ENCODE results near the gene TMED5. TPM values are rescaled to one million over a fixed set of nuclear protein-coding genes. Genes with fewer than 3 reads are reported as not detected.

The TMED5 gene
- total RNA-seq, 1 donor from 2014 or later = 39.1 TPM

DNA sequence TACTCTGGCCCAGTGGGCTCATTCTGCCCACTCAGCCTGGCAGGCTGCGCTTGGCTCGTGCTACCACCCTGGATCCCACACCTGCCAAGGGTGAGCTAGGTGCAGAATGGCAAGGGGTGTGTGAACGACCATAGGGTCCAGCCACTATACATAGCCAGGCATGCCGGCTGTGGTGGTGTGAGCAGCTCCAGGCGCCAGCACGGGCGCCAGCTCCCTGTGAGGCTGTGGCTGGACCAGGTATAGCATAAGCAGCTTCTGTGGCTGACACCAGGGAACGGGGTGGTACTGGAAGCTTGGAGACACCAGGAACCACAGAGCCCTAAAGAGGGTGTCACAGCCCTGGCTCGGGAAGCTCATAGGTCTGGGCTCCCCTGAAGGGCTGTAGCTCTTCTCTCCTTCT lies 18.9 kb upstream of the TMED5 start:
- no peak for DNase-seq (ENCODE audit: low spot score in 2 of 2)
- H3K9me3 ChIP-seq = no peaks in the 10 kb centered on the region
- no peak overlapping the region for H3K4me3 ChIP-seq
- intact Hi-C loops (cut with DNase I) = no loop called here
- peaks cover 0 to 17% of the 10 kb centered on the region in 2 donors for H3K36me3 ChIP-seq
- H3K27ac ChIP-seq = no peak overlapping the region
- no peaks in the 10 kb centered on the region for H3K4me1 ChIP-seq
- no peaks in the 10 kb centered on the region for H3K27me3 ChIP-seq
- TF ChIP-seq, protein P1, sequence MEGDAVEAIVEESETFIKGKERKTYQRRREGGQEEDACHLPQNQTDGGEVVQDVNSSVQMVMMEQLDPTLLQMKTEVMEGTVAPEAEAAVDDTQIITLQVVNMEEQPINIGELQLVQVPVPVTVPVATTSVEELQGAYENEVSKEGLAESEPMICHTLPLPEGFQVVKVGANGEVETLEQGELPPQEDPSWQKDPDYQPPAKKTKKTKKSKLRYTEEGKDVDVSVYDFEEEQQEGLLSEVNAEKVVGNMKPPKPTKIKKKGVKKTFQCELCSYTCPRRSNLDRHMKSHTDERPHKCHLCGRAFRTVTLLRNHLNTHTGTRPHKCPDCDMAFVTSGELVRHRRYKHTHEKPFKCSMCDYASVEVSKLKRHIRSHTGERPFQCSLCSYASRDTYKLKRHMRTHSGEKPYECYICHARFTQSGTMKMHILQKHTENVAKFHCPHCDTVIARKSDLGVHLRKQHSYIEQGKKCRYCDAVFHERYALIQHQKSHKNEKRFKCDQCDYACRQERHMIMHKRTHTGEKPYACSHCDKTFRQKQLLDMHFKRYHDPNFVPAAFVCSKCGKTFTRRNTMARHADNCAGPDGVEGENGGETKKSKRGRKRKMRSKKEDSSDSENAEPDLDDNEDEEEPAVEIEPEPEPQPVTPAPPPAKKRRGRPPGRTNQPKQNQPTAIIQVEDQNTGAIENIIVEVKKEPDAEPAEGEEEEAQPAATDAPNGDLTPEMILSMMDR (IDR thresholded peaks at IDR 0.05) = no peak

DNA sequence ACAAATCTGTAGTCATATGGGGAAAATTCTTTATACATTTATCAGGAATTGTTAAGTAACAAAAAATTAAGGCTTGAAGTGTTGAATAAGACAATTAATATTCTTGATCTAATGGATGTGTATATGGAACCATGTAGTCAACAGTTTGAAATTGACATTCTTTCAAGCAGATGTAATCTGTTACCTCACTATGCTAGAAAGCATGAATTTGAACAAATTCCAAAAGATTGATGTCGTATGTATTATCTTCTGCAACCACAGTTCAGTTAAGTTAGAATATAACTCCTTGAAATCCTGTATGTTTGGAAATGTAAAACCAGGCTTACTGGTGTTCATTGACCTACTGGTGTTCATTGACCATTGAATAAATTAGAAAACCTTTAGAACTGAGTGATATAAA lies 16.4 kb upstream of the TMED5 start:
- DNase-seq (ENCODE audit: low spot score in 2 of 2) = no peak
- no peak overlapping the region for H3K27ac ChIP-seq
- H3K27me3 ChIP-seq = no peaks in the 10 kb centered on the region
- H3K4me1 ChIP-seq = no peaks in the 10 kb centered on the region
- no peaks in the 10 kb centered on the region for H3K9me3 ChIP-seq
- intact Hi-C loops (cut with DNase I) = no loop called here
- TF ChIP-seq, protein P1 (IDR thresholded peaks at IDR 0.05) = no peak
- no peak overlapping the region for H3K4me3 ChIP-seq
- H3K36me3 ChIP-seq = peaks cover 0 to 11% of the 10 kb centered on the region in 2 donors

DNA sequence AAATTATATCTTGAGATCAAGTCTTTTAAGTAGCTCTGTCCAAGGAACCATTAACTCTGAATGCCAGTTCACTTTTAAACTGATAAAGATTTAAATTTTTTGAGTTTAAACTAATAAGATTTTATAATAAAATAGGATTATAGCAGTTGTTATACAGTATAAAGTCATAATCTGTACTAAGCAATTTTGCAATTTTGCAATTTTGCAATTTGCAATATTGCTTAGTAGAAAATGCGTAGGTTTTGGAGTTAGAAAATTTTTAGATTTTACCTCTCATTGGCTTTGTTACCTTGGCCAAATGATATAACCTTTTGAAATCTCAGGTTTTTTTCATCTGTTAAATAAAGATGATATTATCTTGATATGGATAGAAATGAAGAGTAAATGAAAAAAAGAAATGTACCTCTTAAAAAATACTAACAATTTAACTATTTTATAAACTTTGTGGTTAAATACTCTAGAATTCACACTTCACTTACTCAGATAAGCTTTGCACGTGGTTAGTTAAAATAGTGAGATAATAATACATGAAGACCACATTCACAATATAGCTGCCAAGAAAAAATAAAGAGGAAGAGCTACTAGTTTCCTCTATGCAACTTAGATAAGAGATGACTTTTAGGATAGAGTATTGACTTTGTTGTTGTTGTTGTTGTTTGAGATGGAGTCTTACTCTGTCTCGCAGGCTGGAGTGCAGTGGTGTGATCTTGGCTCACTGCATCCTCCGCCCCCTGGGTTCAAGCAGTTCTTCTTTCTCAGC lies 14.2 kb upstream of the TMED5 start:
- intact Hi-C loops (cut with DNase I) = no loop called here

DNA sequence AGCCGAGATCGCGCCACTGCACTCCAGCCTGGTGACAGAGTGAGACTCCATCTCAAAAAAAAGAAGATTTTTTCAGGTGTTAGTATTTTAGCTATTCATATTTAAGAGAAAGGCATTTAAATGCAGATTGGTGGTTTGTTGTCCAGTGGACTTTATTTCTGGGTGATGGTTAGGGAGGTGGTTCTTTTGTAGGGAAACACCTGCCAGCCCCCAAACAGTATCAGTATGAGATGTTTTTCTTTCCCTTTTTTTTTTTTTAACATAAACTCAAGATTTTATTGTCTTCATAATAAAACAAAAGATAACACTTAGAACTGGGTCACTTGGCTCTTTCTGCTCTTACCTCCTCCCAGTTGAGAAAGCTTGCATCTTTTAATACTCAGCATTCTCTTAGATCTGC lies 10.2 kb upstream of the TMED5 start:
- H3K36me3 ChIP-seq = no peaks in the 10 kb centered on the region
- no peak overlapping the region for H3K4me3 ChIP-seq
- no peak overlapping the region for H3K27ac ChIP-seq
- intact Hi-C loops (cut with DNase I) = no loop called here
- H3K27me3 ChIP-seq = no peaks in the 10 kb centered on the region
- DNase-seq (ENCODE audit: low spot score in 2 of 2) = no peak
- no peaks in the 10 kb centered on the region for H3K9me3 ChIP-seq
- TF ChIP-seq, protein P1 (IDR thresholded peaks at IDR 0.05) = no peak
- H3K4me1 ChIP-seq = no peaks in the 10 kb centered on the region

More for the DNA sequence above, 14.2 kb upstream of the TMED5 start:
- no peaks in the 10 kb centered on the region for H3K27me3 ChIP-seq
- no peak overlapping the region for H3K27ac ChIP-seq
- no peaks in the 10 kb centered on the region for H3K4me1 ChIP-seq
- no peak overlapping the region for H3K4me3 ChIP-seq
- no peak for DNase-seq (ENCODE audit: low spot score in 2 of 2)
- no peaks in the 10 kb centered on the region for H3K9me3 ChIP-seq
- peaks cover 0 to 11% of the 10 kb centered on the region in 2 donors for H3K36me3 ChIP-seq
- TF ChIP-seq, protein P1 (IDR thresholded peaks at IDR 0.05) = no peak

DNA sequence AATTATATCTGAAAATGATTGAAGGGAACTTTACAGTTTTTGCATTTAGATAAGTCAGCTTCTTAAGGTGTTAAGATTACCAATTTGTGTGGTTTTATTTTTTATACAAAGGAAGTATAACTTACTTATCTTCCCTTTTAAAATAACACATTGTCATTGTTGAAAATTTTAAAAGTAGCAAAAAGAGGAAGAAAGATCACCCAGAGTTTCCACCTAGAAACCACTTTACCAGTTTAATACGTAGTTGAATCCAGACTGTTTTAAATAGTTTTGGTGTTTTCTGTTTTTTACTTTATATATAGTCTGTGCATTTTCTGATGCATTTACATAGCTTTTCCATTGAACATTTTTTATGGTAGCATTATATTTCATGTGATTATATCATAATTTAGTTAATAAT lies 6.5 kb upstream of the TMED5 start:
- H3K27me3 ChIP-seq = no peaks in the 10 kb centered on the region
- intact Hi-C loops (cut with DNase I) = loop anchor here (10.0 kb wide), 3 partner anchors 162 to 508 kb away; partner anchors contain the start of gene RPL5
- no peak overlapping the region for H3K4me3 ChIP-seq
- H3K4me1 ChIP-seq = no peaks in the 10 kb centered on the region
- TF ChIP-seq, protein P1 (IDR thresholded peaks at IDR 0.05) = no peak
- no peaks in the 10 kb centered on the region for H3K36me3 ChIP-seq
- H3K27ac ChIP-seq = no peak overlapping the region
- H3K9me3 ChIP-seq = no peaks in the 10 kb centered on the region
- DNase-seq (ENCODE audit: low spot score in 2 of 2) = no peak

Measured in ascending aorta (tissue), 2 donors.